Peyer's patch (tissue), 4 donors: ENCODE results near the gene STAG2.

Source experiments
- POLR2A ChIP-seq, 2 donors: fragments of 450-650 bp; IDR thresholded peaks; one replicate each; pipeline ENCODE4 v1.5.1; 2017; ENCODE audit warnings: antibody characterized with exemption in 2 of 2, mild to moderate bottlenecking in 2 of 2, moderate library complexity in 2 of 2
- TF ChIP-seq, protein P1 (sequence below), 6 experiments: fragments of 450-650 bp in 4 of 6; fragments of 200-600 bp in 2 of 6; sonication (generic) in 1 of 6; IDR thresholded peaks; one replicate each; pipeline ENCODE4 v1.5.1; 2017 to 2019; ENCODE audit warnings: antibody characterized with exemption in 6 of 6, mild to moderate bottlenecking in 3 of 6, moderate library complexity in 1 of 6

DNA sequence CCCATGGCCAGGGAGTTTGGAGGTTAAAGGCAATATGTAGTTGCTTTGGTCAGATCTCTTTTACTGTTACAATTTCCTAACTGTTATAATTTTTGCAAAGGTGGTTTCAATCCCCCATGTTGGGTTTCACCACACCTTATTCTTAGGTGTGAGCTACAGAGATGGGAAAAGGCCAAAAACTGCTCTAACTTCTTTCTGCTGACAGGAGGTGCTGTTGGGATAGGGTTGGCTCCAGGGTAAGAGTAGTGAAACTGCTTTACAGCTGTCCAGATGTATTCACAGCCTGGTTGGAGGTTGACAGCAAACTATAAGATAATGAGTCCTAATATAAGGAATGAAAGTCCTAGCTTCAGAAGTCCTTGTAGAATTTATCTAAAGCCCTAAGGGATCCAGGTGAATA lies 189.7 kb downstream of the STAG2 start:
- TF ChIP-seq, protein P1, sequence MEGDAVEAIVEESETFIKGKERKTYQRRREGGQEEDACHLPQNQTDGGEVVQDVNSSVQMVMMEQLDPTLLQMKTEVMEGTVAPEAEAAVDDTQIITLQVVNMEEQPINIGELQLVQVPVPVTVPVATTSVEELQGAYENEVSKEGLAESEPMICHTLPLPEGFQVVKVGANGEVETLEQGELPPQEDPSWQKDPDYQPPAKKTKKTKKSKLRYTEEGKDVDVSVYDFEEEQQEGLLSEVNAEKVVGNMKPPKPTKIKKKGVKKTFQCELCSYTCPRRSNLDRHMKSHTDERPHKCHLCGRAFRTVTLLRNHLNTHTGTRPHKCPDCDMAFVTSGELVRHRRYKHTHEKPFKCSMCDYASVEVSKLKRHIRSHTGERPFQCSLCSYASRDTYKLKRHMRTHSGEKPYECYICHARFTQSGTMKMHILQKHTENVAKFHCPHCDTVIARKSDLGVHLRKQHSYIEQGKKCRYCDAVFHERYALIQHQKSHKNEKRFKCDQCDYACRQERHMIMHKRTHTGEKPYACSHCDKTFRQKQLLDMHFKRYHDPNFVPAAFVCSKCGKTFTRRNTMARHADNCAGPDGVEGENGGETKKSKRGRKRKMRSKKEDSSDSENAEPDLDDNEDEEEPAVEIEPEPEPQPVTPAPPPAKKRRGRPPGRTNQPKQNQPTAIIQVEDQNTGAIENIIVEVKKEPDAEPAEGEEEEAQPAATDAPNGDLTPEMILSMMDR (IDR thresholded peaks at IDR 0.05), result no peak
- TF ChIP-seq POLR2A (IDR thresholded peaks at IDR 0.05), result no peak
